BJ (cell line): ENCODE data around the gene ADH1C. TPM values are rescaled to one million over a fixed set of nuclear protein-coding genes. Genes with fewer than 3 reads are reported as not detected.
A peak's percentile ranks its signal among the peaks of the same experiment; 100 is the strongest.
"Not testable (repeated sequence)": the region's sequence is repeated elsewhere in the genome, so short reads cannot be mapped to it uniquely, and the experiment has no call there.

ENCODE experiments used
- CTCF ChIA-PET: fragments of 350-600 bp; formaldehyde crosslinking; extraction: SDS; loops from one replicate; lab custom pipeline; 2021; ENCODE audit warnings: antibody characterized with exemption, inconsistent platforms; lab: Yijun Ruan, JAX
- POLR2A ChIA-PET: fragments of 300-600 bp; sonication (Branson Sonifier 250); formaldehyde crosslinking; extraction: SDS; loops from one replicate; lab custom pipeline; 2021; ENCODE audit warnings: antibody characterized with exemption; lab: Charles Lee
- DNase-seq: peaks from one replicate; pipeline ENCODE4 v3.0.0-alpha.2; 2011; ENCODE audit warnings: low read depth
- H3K27me3 ChIP-seq: 2 replicates; pipeline ENCODE4 v1.6.0; 2011; ENCODE audit warnings: low read length; ENCODE audit not compliant: control insufficient read depth, insufficient read depth
- H3K36me3 ChIP-seq: 2 replicates; pipeline ENCODE4 v1.5.1; 2011; ENCODE audit warnings: low read length; ENCODE audit not compliant: control insufficient read depth, insufficient read depth
- H3K4me3 ChIP-seq: 2 replicates; pipeline ENCODE4 v1.5.1; 2011; ENCODE audit warnings: low read depth, mild to moderate bottlenecking, control low read depth, low read length
- CTCF ChIP-seq: IDR thresholded peaks from 2 replicates; pipeline ENCODE4 v1.5.1; 2011; ENCODE audit warnings: low read depth, mild to moderate bottlenecking, control low read depth, inconsistent platforms, low read length, moderate library complexity; ENCODE audit not compliant: insufficient read depth
- polyA plus RNA-seq: library from polyadenylated mRNA; depleted of rRNA; stranded (reverse); fragments of >200 nt; gene quantifications from 2 replicates; pipeline ENCODE4 v1.2.3, GENCODE V29; 2011

ADH1C gene
- polyA plus RNA-seq, 1 experiment = 0.28 TPM

- DNase-seq = no peak
- no peak for TF ChIP-seq CTCF
- Histone ChIP-seq H3K36me3 (no peaks in the 10 kb centered on the region), H3K4me3 (no peak overlapping the region), H3K27me3 (no peaks in the 10 kb centered on the region)
- POLR2A ChIA-PET = no interaction called here
- CTCF ChIA-PET = interaction anchor here (1.0 to 4.4 kb wide), 3 partner anchors 22 to 261 kb away, joined by 3 to 21 read pairs (median 5); no protein-coding TSS in a partner anchor
Measured at GRCh38 chr4:99382745-99383360, 30.3 kb upstream of the ADH1C start.

GRCh38 chr4:99381588-99382175 lies 29.1 kb upstream of the ADH1C start:
- Histone ChIP-seq H3K4me3 (no peak overlapping the region), H3K27me3 (no peaks in the 10 kb centered on the region), H3K36me3 (no peaks in the 10 kb centered on the region)
- no peak for DNase-seq
- ChIA-PET CTCF (interaction anchor here (1.3 to 4.4 kb wide), 2 partner anchors 23 to 54 kb away, joined by 4 to 21 read pairs; no protein-coding TSS in a partner anchor), POLR2A (no interaction called here)
- no peak for TF ChIP-seq CTCF

- no peaks in the 10 kb centered on the region for H3K27me3 ChIP-seq
- H3K36me3 ChIP-seq = no peaks in the 10 kb centered on the region
- ChIA-PET POLR2A (no interaction called here), CTCF (interaction anchor here (0.6 to 3.2 kb wide), 5 partner anchors 12 to 175 kb away, joined by 3 to 17 read pairs (median 4); no protein-coding TSS in a partner anchor)
- DNase-seq = no peak
- H3K4me3 ChIP-seq = no peak overlapping the region
- TF ChIP-seq CTCF = no peak
Measured at GRCh38 chr4:99379571-99379970, 27.0 kb upstream of the ADH1C start.

- ChIA-PET CTCF (interaction anchor here (0.6 to 3.2 kb wide), 4 partner anchors 11 to 174 kb away, joined by 3 to 17 read pairs (median 4); no protein-coding TSS in a partner anchor), POLR2A (no interaction called here)
- no peak for TF ChIP-seq CTCF
- no peak overlapping the region for H3K4me3 ChIP-seq
- DNase-seq = no peak
- H3K27me3 ChIP-seq = no peaks in the 10 kb centered on the region
- no peaks in the 10 kb centered on the region for H3K36me3 ChIP-seq
Measured at GRCh38 chr4:99378876-99379275, 26.3 kb upstream of the ADH1C start.

GRCh38 chr4:99377341-99377740 lies 24.8 kb upstream of the ADH1C start:
- DNase-seq = not testable (repeated sequence)

GRCh38 chr4:99372464-99372863 lies 19.9 kb upstream of the ADH1C start:
- DNase-seq, POLR2A ChIA-PET, CTCF ChIA-PET, H3K27me3 ChIP-seq, H3K36me3 ChIP-seq, H3K4me3 ChIP-seq: not testable (repeated sequence)

More at GRCh38 chr4:99377341-99377740, 24.8 kb upstream of the ADH1C start:
- POLR2A ChIA-PET, H3K27me3 ChIP-seq, H3K4me3 ChIP-seq, H3K36me3 ChIP-seq: not testable (repeated sequence)
- peak; percentile 62 for TF ChIP-seq CTCF
- CTCF ChIA-PET = interaction anchor here (0.6 to 3.2 kb wide), 8 partner anchors 10 to 176 kb away, joined by 3 to 17 read pairs (median 4); no protein-coding TSS in a partner anchor

- H3K4me3 ChIP-seq, H3K27me3 ChIP-seq, H3K36me3 ChIP-seq, DNase-seq, POLR2A ChIA-PET: not testable (repeated sequence)
- CTCF ChIA-PET = interaction anchor here (1.7 kb wide), 1 partner anchor 11 kb away, joined by 6 read pairs; no protein-coding TSS in a partner anchor
Measured at GRCh38 chr4:99367817-99368216, 15.3 kb upstream of the ADH1C start.
